Lower lobe of right lung (tissue), 2 donors: ENCODE data around the gene PDLIM4. TPM values are rescaled to one million over a fixed set of nuclear protein-coding genes. Genes with fewer than 3 reads are reported as not detected.

Experiments
- ATAC-seq, 2 donors: fragments of 200-7000 bp; cut with Tn5 transposase; one replicate each; pipeline ENCODE4 v1.9.1; 2020 to 2022; ENCODE audit warnings: mild to moderate bottlenecking in 2 of 2, moderate library complexity in 2 of 2
- DNase-seq: peaks from one replicate; pipeline ENCODE4 v3.0.0-alpha.2; 2020
- H3K27ac ChIP-seq: fragments of 200-600 bp; one replicate; pipeline ENCODE4 v1.8.0; 2022
- H3K27me3 ChIP-seq: fragments of 200-600 bp; one replicate; pipeline ENCODE4 v1.8.0; 2022; ENCODE audit warnings: low read depth
- H3K36me3 ChIP-seq: fragments of 200-600 bp; one replicate; pipeline ENCODE4 v1.8.0; 2022; ENCODE audit warnings: mild to moderate bottlenecking
- H3K4me1 ChIP-seq: fragments of 200-600 bp; one replicate; pipeline ENCODE4 v1.8.0; 2022
- H3K4me3 ChIP-seq: fragments of 200-600 bp; one replicate; pipeline ENCODE4 v1.8.0; 2022; ENCODE audit warnings: mild to moderate bottlenecking
- H3K9me3 ChIP-seq: fragments of 200-600 bp; one replicate; pipeline ENCODE4 v1.8.0; 2022
- CTCF ChIP-seq: fragments of 200-600 bp; IDR thresholded peaks from one replicate; pipeline ENCODE4 v1.8.0; 2022; ENCODE audit warnings: antibody characterized with exemption, mild to moderate bottlenecking
- intact Hi-C: fragments of 100-400 bp; cut with DNase I; formaldehyde crosslinking; loops from one replicate; pipeline ENCODE4 v1.11.0; 2022
- total RNA-seq: library from RNA; stranded (reverse); fragmentation: NEBNext Ultra II Directional; extraction: Animal tissue kit (Norgen Biotek cat#: 25700); gene quantifications from one replicate; pipeline ENCODE4 v1.2.1, GENCODE V29; 2021
- donor health status: DM: no; HTN: yes; CAD: no; lungs with severe emphysema.

PDLIM4 gene
- total RNA-seq, 1 donor from 2014 or later = 6.7 TPM

DNA sequence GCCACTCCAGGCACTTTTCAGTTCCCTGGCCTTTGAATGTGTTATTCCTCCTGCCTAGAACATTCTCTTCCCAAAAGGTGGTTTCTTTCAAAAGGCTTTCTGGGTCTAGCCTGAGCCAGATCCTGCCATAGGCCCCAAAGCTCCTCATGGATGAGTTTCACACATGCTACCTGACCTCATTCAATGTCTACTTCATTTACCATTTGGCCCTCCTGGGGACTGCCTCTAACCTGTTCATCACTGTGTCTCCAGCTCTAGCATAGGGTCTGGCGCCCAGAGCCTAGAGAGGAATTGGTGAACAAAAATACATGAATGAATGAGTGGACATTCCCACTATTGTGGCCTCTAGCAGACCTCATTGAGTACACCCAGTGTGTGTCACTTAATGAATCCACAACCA, 24.4 kb upstream of the PDLIM4 start:
- no peak for DNase-seq
- no peak for ATAC-seq

DNA sequence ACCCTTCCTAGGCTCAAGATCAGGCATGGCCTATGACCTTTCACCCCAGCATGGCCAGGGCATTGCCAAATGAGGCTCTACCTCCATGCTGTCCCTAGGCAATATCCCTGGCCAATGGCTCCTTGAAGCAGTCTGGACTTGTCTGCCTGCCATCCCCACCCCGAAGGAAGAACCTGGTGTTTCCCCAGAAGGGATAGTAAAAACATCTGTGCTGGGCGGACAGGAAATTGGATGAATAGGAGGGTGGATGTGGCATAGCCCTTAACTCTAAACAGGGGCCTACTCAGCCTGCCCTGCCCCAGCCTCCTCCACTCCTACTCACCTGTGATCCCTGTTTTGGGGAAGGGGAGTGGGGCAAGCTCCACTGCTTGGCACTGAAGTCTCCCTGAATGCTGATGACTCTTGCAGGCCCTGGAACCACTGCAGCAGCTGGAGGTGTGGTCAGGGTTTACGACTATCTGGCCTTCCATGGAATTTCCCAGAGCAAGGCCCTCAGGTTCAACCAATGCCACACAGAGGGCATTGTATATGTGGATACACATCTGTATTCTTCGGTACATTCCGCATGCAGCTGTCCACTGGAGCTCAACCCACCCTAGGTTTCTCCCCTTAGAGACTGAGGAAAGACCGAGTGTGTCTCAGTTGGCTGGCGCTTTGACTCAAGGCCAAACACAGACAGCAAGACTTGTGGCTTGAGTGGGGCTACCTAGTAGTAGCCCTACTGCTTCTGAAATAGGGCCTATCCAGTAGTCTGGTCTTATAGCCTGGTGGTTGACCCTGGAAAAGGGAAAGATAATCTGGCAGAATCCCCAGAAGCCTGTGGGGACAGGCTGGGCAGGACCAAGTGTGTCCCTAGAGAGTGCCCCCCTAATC, 23.4 kb upstream of the PDLIM4 start:
- DNase-seq (no peak), ATAC-seq (no peak)
- H3K27ac ChIP-seq = no peak overlapping the region
- no peaks in the 10 kb centered on the region for H3K9me3 ChIP-seq
- no peaks in the 10 kb centered on the region for H3K36me3 ChIP-seq
- TF ChIP-seq CTCF = no peak
- intact Hi-C loops = no loop called here
- H3K27me3 ChIP-seq = no peaks in the 10 kb centered on the region
- no peak overlapping the region for H3K4me3 ChIP-seq
- H3K4me1 ChIP-seq = no peaks in the 10 kb centered on the region

More for the DNA sequence above, 24.4 kb upstream of the PDLIM4 start:
- Histone ChIP-seq H3K27me3 (no peaks in the 10 kb centered on the region), H3K4me1 (peaks cover 3% of the 10 kb centered on the region), H3K4me3 (no peak overlapping the region), H3K36me3 (no peaks in the 10 kb centered on the region), H3K27ac (no peak overlapping the region), H3K9me3 (no peaks in the 10 kb centered on the region)
- TF ChIP-seq CTCF = no peak
- intact Hi-C loops = no loop called here

DNA sequence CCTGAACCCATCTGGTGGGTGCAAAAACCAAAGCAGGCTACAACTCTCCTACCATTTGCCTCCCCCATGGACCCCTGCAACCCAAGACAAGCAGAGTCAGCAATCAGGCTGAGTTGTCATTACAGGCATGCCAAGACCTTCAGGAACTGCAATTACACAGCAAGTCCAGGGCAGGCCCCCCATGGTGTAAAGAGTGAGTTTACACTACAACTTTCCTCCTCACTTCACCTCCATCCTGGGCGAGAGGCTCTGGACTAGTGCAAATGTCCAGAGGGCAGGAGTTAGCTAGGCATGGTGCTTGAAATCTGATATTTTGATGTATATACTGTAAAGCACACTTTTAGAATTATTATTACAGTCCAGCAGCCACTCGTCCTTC, 22.8 kb upstream of the PDLIM4 start:
- no peak for TF ChIP-seq CTCF
- no peaks in the 10 kb centered on the region for H3K27me3 ChIP-seq
- DNase-seq (no peak), ATAC-seq (no peak)
- H3K4me1 ChIP-seq = no peaks in the 10 kb centered on the region
- no peaks in the 10 kb centered on the region for H3K9me3 ChIP-seq
- H3K4me3 ChIP-seq = no peak overlapping the region
- no peak overlapping the region for H3K27ac ChIP-seq
- intact Hi-C loops = no loop called here
- H3K36me3 ChIP-seq = no peaks in the 10 kb centered on the region

GRCh38 chr5:132235340-132235739, 22.2 kb upstream of the PDLIM4 start:
- intact Hi-C loops = no loop called here
- Histone ChIP-seq H3K36me3 (no peaks in the 10 kb centered on the region), H3K27ac (no peak overlapping the region), H3K4me1 (no peaks in the 10 kb centered on the region), H3K9me3 (no peaks in the 10 kb centered on the region), H3K27me3 (no peaks in the 10 kb centered on the region), H3K4me3 (no peak overlapping the region)
- no peak for TF ChIP-seq CTCF
- DNase-seq = no peak
- ATAC-seq = no peak

- no peak overlapping the region for H3K4me3 ChIP-seq
- intact Hi-C loops = no loop called here
- ATAC-seq (no peak), DNase-seq (no peak)
- no peaks in the 10 kb centered on the region for H3K9me3 ChIP-seq
- no peak overlapping the region for H3K27ac ChIP-seq
- no peak for TF ChIP-seq CTCF
- no peaks in the 10 kb centered on the region for H3K4me1 ChIP-seq
- H3K36me3 ChIP-seq = no peaks in the 10 kb centered on the region
- no peaks in the 10 kb centered on the region for H3K27me3 ChIP-seq
Observed at GRCh38 chr5:132237141-132237540, 20.4 kb upstream of the PDLIM4 start.
